Neural crest cell (in vitro differentiated cells): ENCODE results near the gene EIF3F. TPM values are rescaled to one million over a fixed set of nuclear protein-coding genes. Genes with fewer than 3 reads are reported as not detected.

Experiments used
- DNase-seq: peaks from one replicate; pipeline ENCODE4 v3.0.0; 2021; ENCODE audit warnings: low read depth, mixed read lengths, low spot score
- H3K27ac Mint-ChIP-seq: one replicate; pipeline ENCODE4 v1.8.0; 2021; ENCODE audit warnings: mild to moderate bottlenecking, mixed read lengths; ENCODE audit not compliant: unreplicated experiment
- H3K27me3 Mint-ChIP-seq: 2 replicates; pipeline ENCODE4 v1.8.0; 2021; ENCODE audit warnings: low read depth, mild to moderate bottlenecking, mixed read lengths
- H3K36me3 Mint-ChIP-seq: 2 replicates; pipeline ENCODE4 v1.8.0; 2021; ENCODE audit warnings: low read depth, mild to moderate bottlenecking, mixed read lengths
- H3K4me1 Mint-ChIP-seq: 2 replicates; pipeline ENCODE4 v1.8.0; 2021; ENCODE audit warnings: mixed read lengths
- H3K4me3 Mint-ChIP-seq: one replicate; pipeline ENCODE4 v1.8.0; 2021; ENCODE audit warnings: mild to moderate bottlenecking, mixed read lengths
- H3K9me3 Mint-ChIP-seq: 2 replicates; pipeline ENCODE4 v1.8.0; 2021; ENCODE audit warnings: mixed read lengths
- total RNA-seq: library from RNA; stranded (reverse); gene quantifications from 2 replicates; pipeline ENCODE4 v1.2.1, GENCODE V29; 2021
- TF ChIP-seq, protein P1 (sequence below): fragments of 200-600 bp; sonication (generic); conservative IDR thresholded peaks from 2 replicates; pipeline ENCODE4 v1.5.0; 2021; ENCODE audit warnings: antibody characterized with exemption, mild to moderate bottlenecking

Gene EIF3F
- total RNA-seq, 1 donor from 2014 or later, result 317 TPM

DNA sequence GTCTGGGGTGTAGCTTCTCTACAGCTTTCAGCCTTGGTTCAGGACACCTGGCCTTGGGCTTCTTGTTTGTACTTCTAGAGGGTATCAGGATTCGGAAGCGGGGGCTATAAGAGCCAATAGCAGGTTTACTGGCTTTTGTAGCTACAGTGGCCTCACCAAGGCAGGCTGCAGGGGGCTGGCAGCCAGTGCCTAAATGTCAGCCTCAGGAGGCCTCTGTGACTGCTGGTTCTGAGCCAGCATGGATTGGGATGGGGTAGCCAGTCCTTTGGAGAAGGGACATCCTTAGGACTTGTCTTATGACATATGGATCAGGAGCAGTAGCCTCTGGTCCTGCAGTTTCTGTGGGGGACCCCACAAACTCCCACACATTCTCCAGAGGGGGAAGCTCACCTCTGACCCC is 29.9 kb downstream of the EIF3F start:
- H3K4me1 Mint-ChIP-seq, result peaks cover 14% of the 10 kb centered on the region
- H3K36me3 Mint-ChIP-seq, result no peaks in the 10 kb centered on the region
- H3K4me3 Mint-ChIP-seq, result peak overlapping the region; percentile 29
- no peak overlapping the region for H3K27ac Mint-ChIP-seq
- TF ChIP-seq, protein P1, sequence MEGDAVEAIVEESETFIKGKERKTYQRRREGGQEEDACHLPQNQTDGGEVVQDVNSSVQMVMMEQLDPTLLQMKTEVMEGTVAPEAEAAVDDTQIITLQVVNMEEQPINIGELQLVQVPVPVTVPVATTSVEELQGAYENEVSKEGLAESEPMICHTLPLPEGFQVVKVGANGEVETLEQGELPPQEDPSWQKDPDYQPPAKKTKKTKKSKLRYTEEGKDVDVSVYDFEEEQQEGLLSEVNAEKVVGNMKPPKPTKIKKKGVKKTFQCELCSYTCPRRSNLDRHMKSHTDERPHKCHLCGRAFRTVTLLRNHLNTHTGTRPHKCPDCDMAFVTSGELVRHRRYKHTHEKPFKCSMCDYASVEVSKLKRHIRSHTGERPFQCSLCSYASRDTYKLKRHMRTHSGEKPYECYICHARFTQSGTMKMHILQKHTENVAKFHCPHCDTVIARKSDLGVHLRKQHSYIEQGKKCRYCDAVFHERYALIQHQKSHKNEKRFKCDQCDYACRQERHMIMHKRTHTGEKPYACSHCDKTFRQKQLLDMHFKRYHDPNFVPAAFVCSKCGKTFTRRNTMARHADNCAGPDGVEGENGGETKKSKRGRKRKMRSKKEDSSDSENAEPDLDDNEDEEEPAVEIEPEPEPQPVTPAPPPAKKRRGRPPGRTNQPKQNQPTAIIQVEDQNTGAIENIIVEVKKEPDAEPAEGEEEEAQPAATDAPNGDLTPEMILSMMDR, result no peak
- peaks cover 74% of the 10 kb centered on the region for H3K27me3 Mint-ChIP-seq
- DNase-seq, result no peak
- H3K9me3 Mint-ChIP-seq, result no peaks in the 10 kb centered on the region

DNA sequence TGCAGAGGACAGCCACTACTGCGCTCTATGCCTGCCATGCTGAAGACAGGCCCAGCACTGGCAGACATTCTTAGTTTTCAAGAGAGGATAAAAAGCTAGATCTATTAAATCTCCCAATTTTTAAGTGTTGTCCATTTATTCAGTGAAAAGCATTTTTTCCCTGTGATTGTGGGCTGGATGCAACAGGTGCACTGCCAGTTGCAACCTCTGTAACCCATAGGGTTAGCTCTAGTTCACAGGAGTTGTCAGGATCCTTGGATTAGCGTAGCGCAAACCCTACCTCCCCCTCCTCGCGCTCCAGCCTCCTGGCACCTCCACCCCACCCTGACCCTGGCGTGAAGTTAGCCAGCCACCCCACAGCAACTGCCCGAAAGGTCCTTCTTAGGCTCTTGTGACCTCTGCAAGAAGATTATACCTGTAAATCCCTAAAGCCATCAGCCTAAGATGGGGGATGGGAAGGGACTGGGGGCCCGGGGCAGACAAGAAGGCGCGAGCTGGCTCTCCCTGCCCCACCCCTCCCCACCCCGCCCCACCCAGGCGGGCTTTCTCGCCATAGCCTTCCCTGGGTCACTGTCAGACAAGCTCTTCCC is 30.9 kb downstream of the EIF3F start:
- Mint-ChIP-seq H3K27me3 (peaks cover 74% of the 10 kb centered on the region), H3K36me3 (no peaks in the 10 kb centered on the region), H3K4me1 (peaks cover 14% of the 10 kb centered on the region), H3K27ac (peak overlapping the region; percentile 84), H3K9me3 (no peaks in the 10 kb centered on the region), H3K4me3 (peak overlapping the region; percentile 87)
- TF ChIP-seq, protein P1, result no peak
- DNase-seq, result no peak

DNA sequence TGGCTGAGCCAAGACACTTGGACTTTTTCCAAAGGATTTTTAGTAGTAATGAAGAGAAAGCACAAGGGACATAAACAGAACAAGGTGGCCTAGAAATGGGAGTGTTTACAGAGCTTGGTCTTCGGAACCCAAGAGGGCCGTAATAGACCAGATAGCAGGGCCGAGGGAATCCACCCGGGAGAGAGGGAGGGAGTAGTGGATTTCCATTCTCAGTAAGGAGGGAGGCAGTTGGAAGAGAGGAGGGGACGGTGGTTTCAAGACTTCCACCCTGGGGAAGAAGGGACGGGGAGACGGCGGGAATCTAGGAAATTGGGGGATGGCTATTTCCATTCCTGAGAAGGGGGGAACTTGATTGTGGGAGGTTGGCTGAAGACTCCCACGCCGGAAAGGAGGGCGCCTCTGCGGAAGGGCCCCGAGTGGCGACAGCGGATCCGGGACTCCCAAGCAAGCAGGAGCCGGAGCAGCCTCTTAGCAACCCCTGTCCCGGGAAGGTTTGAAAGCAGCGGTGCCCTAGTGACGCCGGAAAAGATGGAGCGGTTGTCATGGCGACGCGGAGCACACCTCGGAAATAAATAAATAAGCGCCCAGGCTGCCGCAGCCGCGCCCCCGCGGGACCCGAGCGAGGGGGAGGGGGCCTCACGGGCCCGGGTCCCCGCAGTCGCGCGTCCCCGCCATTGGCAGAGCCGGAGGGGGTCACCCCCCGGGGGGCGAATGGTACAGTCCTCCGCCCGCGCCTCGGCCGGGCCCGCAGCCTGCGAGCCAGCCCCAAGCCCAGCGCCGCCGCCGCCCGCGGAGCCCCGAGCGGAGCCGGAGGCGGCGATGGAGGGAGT is 31.6 kb downstream of the EIF3F start:
- Mint-ChIP-seq H3K36me3 (no peaks in the 10 kb centered on the region), H3K27me3 (peaks cover 72% of the 10 kb centered on the region), H3K4me1 (peaks cover 14% of the 10 kb centered on the region), H3K4me3 (peak overlapping the region; percentile 87), H3K27ac (peak overlapping the region; percentile 84), H3K9me3 (no peaks in the 10 kb centered on the region)
- TF ChIP-seq, protein P1, result no peak
- peak; percentile 53 for DNase-seq

DNA sequence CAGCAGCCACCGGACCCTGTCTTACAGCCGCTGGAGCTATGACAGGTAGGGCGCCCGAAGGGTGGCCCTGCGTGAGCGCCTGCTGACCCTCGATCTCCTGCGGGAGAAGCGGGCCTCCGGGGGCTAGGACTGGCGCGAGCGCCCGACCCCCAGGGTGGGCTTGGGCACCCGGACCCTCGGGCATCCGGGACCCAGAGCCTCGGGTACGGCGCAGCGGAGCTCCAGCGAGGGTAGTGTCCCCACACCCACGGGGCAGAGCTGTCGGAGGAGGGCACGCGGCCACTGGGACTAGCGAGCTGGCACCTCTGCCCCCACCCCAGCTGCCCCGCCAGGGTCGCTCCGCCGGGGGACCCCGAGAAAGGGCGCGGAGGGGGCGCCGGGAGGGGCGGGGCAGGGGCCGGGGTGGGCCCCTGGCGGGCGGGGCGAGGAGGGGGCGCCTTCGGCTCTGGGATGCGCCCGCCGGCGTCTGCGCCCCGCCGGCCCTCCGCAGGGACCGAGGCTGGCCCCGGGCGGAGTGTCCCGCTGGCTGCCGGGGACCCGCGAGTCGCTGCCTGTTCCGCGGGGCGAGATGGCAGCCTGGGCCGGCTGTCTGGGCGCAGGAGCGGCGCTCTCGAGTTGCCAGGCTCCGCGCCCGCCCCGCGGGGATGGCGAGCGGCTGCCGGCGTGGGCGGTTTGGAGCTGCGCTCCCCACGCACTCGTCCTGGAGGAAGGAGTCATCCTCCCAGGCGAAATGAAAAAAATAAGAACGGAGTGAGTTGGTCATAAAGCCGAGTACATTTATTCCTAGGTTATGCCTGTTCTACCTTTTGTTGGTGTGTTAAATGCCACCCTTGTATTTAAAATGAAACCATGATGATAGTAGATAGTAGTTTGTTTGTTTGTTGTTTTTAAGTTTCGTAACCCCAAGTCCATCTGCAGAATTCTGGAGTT is 32.4 kb downstream of the EIF3F start:
- Mint-ChIP-seq H3K27me3 (peaks cover 67% of the 10 kb centered on the region), H3K9me3 (no peaks in the 10 kb centered on the region), H3K4me1 (peaks cover 14% of the 10 kb centered on the region), H3K27ac (no peak overlapping the region), H3K36me3 (no peaks in the 10 kb centered on the region), H3K4me3 (peak overlapping the region; percentile 68)
- TF ChIP-seq, protein P1, result no peak
- DNase-seq, result no peak

DNA sequence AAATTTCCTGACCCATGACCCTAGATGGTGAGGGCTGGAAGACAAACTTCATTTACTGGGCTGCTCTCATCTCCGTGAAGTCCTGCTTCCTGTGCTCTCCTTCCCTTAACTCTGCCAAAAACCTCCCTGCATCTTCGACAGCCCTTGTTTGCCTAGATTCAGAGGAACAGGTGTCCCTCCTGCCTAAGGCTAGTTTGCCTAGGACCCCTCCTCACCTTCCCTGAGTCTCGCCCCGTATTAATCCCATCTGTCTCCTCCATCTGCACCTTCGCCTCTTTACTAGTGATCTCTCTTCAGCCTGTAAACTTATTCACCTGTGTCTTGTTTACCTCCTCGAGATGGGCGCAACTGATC is 33.1 kb downstream of the EIF3F start:
- H3K9me3 Mint-ChIP-seq, result no peaks in the 10 kb centered on the region
- TF ChIP-seq, protein P1, result no peak
- H3K4me3 Mint-ChIP-seq, result peak overlapping the region; percentile 68
- peaks cover 60% of the 10 kb centered on the region for H3K27me3 Mint-ChIP-seq
- H3K36me3 Mint-ChIP-seq, result no peaks in the 10 kb centered on the region
- H3K27ac Mint-ChIP-seq, result no peak overlapping the region
- peaks cover 14% of the 10 kb centered on the region for H3K4me1 Mint-ChIP-seq
- DNase-seq, result no peak
